IMR-90 (cell line): ENCODE data around the gene ST6GALNAC3. TPM values are rescaled to one million over a fixed set of nuclear protein-coding genes. Genes with fewer than 3 reads are reported as not detected.

Source experiments
- ATAC-seq: fragments of 200-7000 bp; cut with Tn5 transposase; 2 replicates; pipeline ENCODE4 v1.9.1; 2020; ENCODE audit warnings: low read depth, mild to moderate bottlenecking, moderate library complexity
- BruUV-seq: library from RNA; stranded (reverse); fragments of 400-500 nt; replicated peaks from 2 replicates; lab custom pipeline; 2021; lab: Mats Ljungman, UMichigan
- CTCF ChIA-PET: fragments of 300-600 bp; formaldehyde crosslinking; extraction: SDS; loops from one replicate; lab custom pipeline; 2021; ENCODE audit warnings: antibody characterized with exemption; lab: Yijun Ruan, JAX
- POLR2A ChIA-PET: fragments of 300-600 bp; sonication (Branson Sonifier 250); formaldehyde crosslinking; loops from one replicate; lab custom pipeline; 2022; ENCODE audit warnings: antibody characterized with exemption; ENCODE audit not compliant: unreplicated experiment; lab: Charles Lee
- DNase-seq: peaks from one replicate; pipeline ENCODE4 v3.0.0; 2013
- H2AFZ ChIP-seq: replicated peaks from 2 replicates; pipeline ENCODE3; 2013; ENCODE audit warnings: low read length, mild to moderate bottlenecking; ENCODE audit not compliant: poor library complexity
- H2AK5ac ChIP-seq: 2 replicates; pipeline ENCODE4 v1.6.1; 2013; ENCODE audit warnings: low read depth, low read length, inconsistent platforms
- H2AK9ac ChIP-seq: replicated peaks from 2 replicates; pipeline ENCODE3; 2013; ENCODE audit warnings: mild to moderate bottlenecking, low read depth, low read length, moderate library complexity; ENCODE audit not compliant: poor library complexity
- H2BK120ac ChIP-seq: 2 replicates; pipeline ENCODE4 v1.6.1; 2013; ENCODE audit warnings: low read depth, low read length, inconsistent platforms
- H2BK15ac ChIP-seq: 3 replicates; pipeline ENCODE4 v1.6.1; 2013; ENCODE audit warnings: low read depth, low read length, inconsistent platforms
- H2BK20ac ChIP-seq: 2 replicates; pipeline ENCODE4 v1.6.1; 2013; ENCODE audit warnings: low read depth, mild to moderate bottlenecking, inconsistent platforms, low read length, moderate library complexity
- H2BK5ac ChIP-seq: 2 replicates; pipeline ENCODE4 v1.6.1; 2013; ENCODE audit warnings: mild to moderate bottlenecking, low read depth, low read length, inconsistent platforms; ENCODE audit not compliant: poor library complexity, severe bottlenecking
- H3K14ac ChIP-seq: replicated peaks from 2 replicates; pipeline ENCODE4 v1.6.1; 2013; ENCODE audit warnings: low read depth, low read length, inconsistent platforms
- H3K18ac ChIP-seq: 2 replicates; pipeline ENCODE4 v1.6.1; 2013; ENCODE audit warnings: low read depth, low read length, control low read depth
- H3K23ac ChIP-seq: 2 replicates; pipeline ENCODE4 v1.6.1; 2013; ENCODE audit warnings: low read depth, low read length, inconsistent platforms
- H3K27ac ChIP-seq: 2 replicates; pipeline ENCODE4 v1.5.1; 2013; ENCODE audit warnings: mild to moderate bottlenecking, control low read depth, low read length; ENCODE audit not compliant: insufficient read depth
- H3K27me3 ChIP-seq: 2 replicates; pipeline ENCODE4 v1.6.1; 2013; ENCODE audit warnings: low read length; ENCODE audit not compliant: control insufficient read depth, insufficient read depth
- H3K36me3 ChIP-seq: 2 replicates; pipeline ENCODE4 v1.6.1; 2013; ENCODE audit warnings: low read length, mixed read lengths; ENCODE audit not compliant: control insufficient read depth, insufficient read depth
- H3K4ac ChIP-seq: 2 replicates; pipeline ENCODE4 v1.6.1; 2013; ENCODE audit warnings: low read depth, low read length, inconsistent platforms
- H3K4me1 ChIP-seq: 2 replicates; pipeline ENCODE4 v1.6.1; 2013; ENCODE audit warnings: low read length, mixed read lengths; ENCODE audit not compliant: control insufficient read depth, insufficient read depth
- H3K4me2 ChIP-seq: 2 replicates; pipeline ENCODE4 v1.6.1; 2013; ENCODE audit warnings: low read depth, mild to moderate bottlenecking, control low read depth, low read length, moderate library complexity
- H3K4me3 ChIP-seq: 2 replicates; pipeline ENCODE4 v1.5.1; 2013; ENCODE audit warnings: low read depth, mild to moderate bottlenecking, control low read depth, low read length, moderate library complexity; ENCODE audit not compliant: insufficient read depth
- H3K56ac ChIP-seq: 2 replicates; pipeline ENCODE4 v1.6.1; 2013; ENCODE audit warnings: low read length, inconsistent platforms; ENCODE audit not compliant: insufficient read depth; ENCODE audit errors: extremely low read depth
- H3K79me1 ChIP-seq, 2 experiments: 2 replicates each; pipeline ENCODE4 v1.6.1; 2013; ENCODE audit warnings: low read length in 2 of 2, inconsistent platforms in 1 of 2, low read depth in 1 of 2
- H3K9ac ChIP-seq: 2 replicates; pipeline ENCODE4 v1.6.1; 2013; ENCODE audit warnings: low read depth, low read length, control low read depth
- H3K9me1 ChIP-seq: 2 replicates; pipeline ENCODE4 v1.6.1; 2013; ENCODE audit warnings: low read length, inconsistent platforms; ENCODE audit not compliant: insufficient read depth
- H3K9me3 ChIP-seq: 2 replicates; pipeline ENCODE4 v1.6.1; 2013; ENCODE audit warnings: low read length; ENCODE audit not compliant: control insufficient read depth, insufficient read depth
- H4K20me1 ChIP-seq: 2 replicates; pipeline ENCODE4 v1.6.1; 2013; ENCODE audit warnings: low read length, inconsistent platforms; ENCODE audit not compliant: insufficient read depth
- H4K5ac ChIP-seq: 2 replicates; pipeline ENCODE4 v1.6.1; 2013; ENCODE audit warnings: mild to moderate bottlenecking, low read depth, low read length, control low read depth
- H4K8ac ChIP-seq, 2 experiments: 2 replicates each; pipeline ENCODE4 v1.6.1; 2013; ENCODE audit warnings: low read depth in 2 of 2, low read length in 2 of 2, control low read depth in 1 of 2, inconsistent platforms in 1 of 2
- H4K91ac ChIP-seq: 2 replicates; pipeline ENCODE4 v1.6.1; 2013; ENCODE audit warnings: low read depth, low read length, inconsistent platforms; ENCODE audit not compliant: insufficient read depth
- BHLHE40 ChIP-seq: fragments of 150-350 bp; IDR thresholded peaks from 2 replicates; pipeline ENCODE4 v1.6.1; 2016; ENCODE audit warnings: mild to moderate bottlenecking, low read depth, low read length
- CEBPB ChIP-seq: IDR thresholded peaks from 2 replicates; pipeline ENCODE4 v1.6.1; 2012; ENCODE audit warnings: low read depth, low read length, improper control_type of control experiment
- CHD1 ChIP-seq: IDR thresholded peaks from 2 replicates; pipeline ENCODE4 v1.6.1; 2012; ENCODE audit warnings: low read depth, low read length, improper control_type of control experiment
- CTCF ChIP-seq: conservative IDR thresholded peaks from 2 replicates; pipeline ENCODE4 v1.5.1; 2012; ENCODE audit warnings: mild to moderate bottlenecking, low read depth, low read length, improper control_type of control experiment
- ELK1 ChIP-seq: fragments of 150-350 bp; IDR thresholded peaks from 2 replicates; pipeline ENCODE4 v1.6.1; 2016; ENCODE audit warnings: low read depth, mild to moderate bottlenecking, low read length, moderate library complexity, borderline replicate concordance
- FOS ChIP-seq: fragments of 150-350 bp; IDR thresholded peaks from 2 replicates; pipeline ENCODE4 v1.6.1; 2016; ENCODE audit warnings: low read depth, low read length
- MAFK ChIP-seq: IDR thresholded peaks from 2 replicates; pipeline ENCODE4 v1.6.1; 2012; ENCODE audit warnings: low read depth, low read length, improper control_type of control experiment
- MAZ ChIP-seq: IDR thresholded peaks from 2 replicates; pipeline ENCODE4 v1.6.1; 2012; ENCODE audit warnings: low read depth, mild to moderate bottlenecking, low read length, improper control_type of control experiment, moderate library complexity, borderline replicate concordance
- MXI1 ChIP-seq: IDR thresholded peaks from 2 replicates; pipeline ENCODE4 v1.6.1; 2012; ENCODE audit warnings: low read depth, mild to moderate bottlenecking, low read length, moderate library complexity, borderline replicate concordance
- NFE2L2 ChIP-seq: fragments of 150-350 bp; IDR thresholded peaks from 2 replicates; pipeline ENCODE4 v1.6.1; 2016; ENCODE audit warnings: low read depth, mild to moderate bottlenecking, low read length
- POLR2A ChIP-seq: IDR thresholded peaks from 2 replicates; pipeline ENCODE4 v1.6.1; 2012; ENCODE audit warnings: mild to moderate bottlenecking, low read depth, low read length
- RAD21 ChIP-seq: IDR thresholded peaks from 2 replicates; pipeline ENCODE4 v1.6.1; 2012; ENCODE audit warnings: low read length, improper control_type of control experiment
- RCOR1 ChIP-seq: IDR thresholded peaks from 2 replicates; pipeline ENCODE4 v1.6.1; 2012; ENCODE audit warnings: mild to moderate bottlenecking, low read length, improper control_type of control experiment; ENCODE audit not compliant: insufficient replicate concordance
- RFX5 ChIP-seq: IDR thresholded peaks from 2 replicates; pipeline ENCODE4 v1.8.0; 2012; ENCODE audit warnings: low read depth, mild to moderate bottlenecking, low read length, moderate library complexity
- SMC3 ChIP-seq: fragments of 150-350 bp; IDR thresholded peaks from 2 replicates; pipeline ENCODE4 v1.6.1; 2016; ENCODE audit warnings: low read depth, mild to moderate bottlenecking, antibody characterized with exemption, low read length, moderate library complexity
- USF2 ChIP-seq: fragments of 150-350 bp; IDR thresholded peaks from 2 replicates; pipeline ENCODE4 v1.6.1; 2017; ENCODE audit warnings: mild to moderate bottlenecking, antibody characterized with exemption, low read length, low read depth
- WGBS, 2 experiments: methylation state at CpG; one replicate each; pipeline versions ENCODE4 v1.1.5 to v1.1.7; 2013; ENCODE audit warnings: missing lambda C conversion rate in 2 of 2; ENCODE audit not compliant: insufficient read length in 1 of 2; ENCODE audit errors: extremely low coverage in 2 of 2; 5-methylcytosine and 5-hydroxymethylcytosine counted together
- dilution Hi-C: fragments of 300-500 bp; cut with HindIII; formaldehyde crosslinking; loops from one replicate; pipeline ENCODE4 v1.14.3; 2018; ENCODE audit warnings: low sequenced_read_pairs; ENCODE audit not compliant: unreplicated experiment
- in situ Hi-C: fragments of 300-500 bp; cut with MboI; formaldehyde crosslinking; loops from 3 replicates; pipeline ENCODE4 v1.14.3; 2019; ENCODE audit warnings: low sequenced_read_pairs, inconsistent platforms, mixed read lengths
- intact Hi-C: fragments of 100-400 bp; cut with micrococcal nuclease; formaldehyde crosslinking; loops from 2 replicates; pipeline ENCODE4 v1.10.0; 2022
- polyA plus RNA-seq, 3 experiments: library from polyadenylated mRNA; depleted of rRNA; stranded (reverse); fragments of >200 nt; gene quantifications; 2 replicates each; pipeline ENCODE4 v1.2.3, GENCODE V29; 2012; ENCODE audit warnings: low replicate concordance in 1 of 3
- total RNA-seq: library from RNA; depleted of rRNA; stranded (reverse); fragments of >200 nt; gene quantifications from 2 replicates; pipeline ENCODE4 v1.2.3, GENCODE V29; 2012

Gene ST6GALNAC3
- total and polyA plus RNA-seq, 2 of the 4 experiments (the other 2 are of a cell fraction): 0.65 to 1.3 TPM

GRCh38 chr1:76274718-76275117 is 200.2 kb downstream of the ST6GALNAC3 start:
- Histone ChIP-seq H3K23ac (no peak overlapping the region), H2AFZ (no peak overlapping the region), H2AK5ac (no peak overlapping the region), H3K79me1 (no peaks in the 10 kb centered on the region), H4K20me1 (no peaks in the 10 kb centered on the region), H3K9me1 (no peaks in the 10 kb centered on the region), H3K14ac (no peak overlapping the region), H4K5ac (no peak overlapping the region), H3K9me3 (no peaks in the 10 kb centered on the region), H2BK20ac (no peak overlapping the region), H3K18ac (no peak overlapping the region), H2BK5ac (no peak overlapping the region), H3K27ac (no peak overlapping the region), H2BK15ac (no peak overlapping the region), H3K56ac (no peak overlapping the region), H3K27me3 (no peaks in the 10 kb centered on the region), H4K91ac (no peak overlapping the region), H3K9ac (no peak overlapping the region), H3K4ac (no peak overlapping the region), H3K36me3 (no peaks in the 10 kb centered on the region), H3K4me2 (no peak overlapping the region), H2AK9ac (no peak overlapping the region), H4K8ac (no peak overlapping the region), H2BK120ac (no peak overlapping the region), H3K4me3 (no peak overlapping the region), H3K4me1 (no peaks in the 10 kb centered on the region)
- TF ChIP-seq CTCF (no peak), CEBPB (no peak), MXI1 (no peak), CHD1 (no peak), ELK1 (no peak), BHLHE40 (no peak), RCOR1 (no peak), POLR2A (no peak), SMC3 (no peak), RAD21 (no peak), MAFK (no peak), USF2 (no peak), MAZ (no peak), RFX5 (no peak), FOS (no peak), NFE2L2 (no peak)
- ChIA-PET POLR2A (no interaction called here), CTCF (no interaction called here)
- DNase-seq (no peak), ATAC-seq (no peak)
- intact Hi-C loops: no loop called here
- no CpG with 5 or more reads among the region's 3 CpGs for WGBS, 2 experiments
- in situ Hi-C loops: no loop called here
- dilution Hi-C loops: no loop called here
- BruUV-seq: no TSS peak
